Right ventricle myocardium superior (tissue), 1 donor: ENCODE results near the gene SHROOM4. TPM values are rescaled to one million over a fixed set of nuclear protein-coding genes. Genes with fewer than 3 reads are reported as not detected.

ENCODE experiments used
- ATAC-seq: fragments of 200-7000 bp; cut with Tn5 transposase; one replicate; pipeline ENCODE4 v1.9.1; 2020; ENCODE audit warnings: mild to moderate bottlenecking; ENCODE audit not compliant: poor library complexity
- DNase-seq: peaks from one replicate; pipeline ENCODE4 v3.0.0-alpha.2; 2020
- intact Hi-C: fragments of 100-400 bp; cut with DNase I; formaldehyde crosslinking; loops from one replicate; pipeline ENCODE4 v1.11.2; 2022
- total RNA-seq: library from RNA; stranded (reverse); fragmentation: NEBNext Ultra II Directional; extraction: Animal tissue kit (Norgen Biotek cat#: 25700); gene quantifications from one replicate; pipeline ENCODE4 v1.2.1, GENCODE V29; 2021
- donor health status: DM: no; HTN: yes; CAD: no; lungs with severe emphysema.

The SHROOM4 gene
- total RNA-seq, 1 donor from 2014 or later = 9.4 TPM

DNA sequence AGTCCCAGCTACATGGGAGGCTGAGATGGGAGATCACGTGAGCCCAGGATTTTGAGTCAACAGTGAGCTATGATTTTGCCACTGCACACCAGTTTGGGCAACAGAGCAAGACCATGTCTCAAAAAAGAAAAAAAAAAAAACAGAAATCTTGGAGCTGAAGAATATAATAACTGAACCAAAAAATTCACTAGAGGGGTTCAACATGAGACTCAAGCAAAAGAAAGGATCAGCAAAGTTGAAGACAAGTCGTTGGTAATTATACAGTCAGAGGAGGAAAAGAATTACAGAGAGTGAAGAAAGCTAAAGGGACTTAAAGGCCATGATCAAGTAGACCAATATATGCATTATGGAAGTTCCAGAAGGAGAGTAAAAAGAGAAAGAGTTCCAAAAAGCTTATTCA is 26.9 kb downstream of the SHROOM4 start:
- DNase-seq (no peak), ATAC-seq (no peak)
- intact Hi-C loops = no loop called here

GRCh38 chrX:50780144-50780543 is 33.9 kb downstream of the SHROOM4 start:
- ATAC-seq (no peak), DNase-seq (no peak)
- intact Hi-C loops = no loop called here

DNA sequence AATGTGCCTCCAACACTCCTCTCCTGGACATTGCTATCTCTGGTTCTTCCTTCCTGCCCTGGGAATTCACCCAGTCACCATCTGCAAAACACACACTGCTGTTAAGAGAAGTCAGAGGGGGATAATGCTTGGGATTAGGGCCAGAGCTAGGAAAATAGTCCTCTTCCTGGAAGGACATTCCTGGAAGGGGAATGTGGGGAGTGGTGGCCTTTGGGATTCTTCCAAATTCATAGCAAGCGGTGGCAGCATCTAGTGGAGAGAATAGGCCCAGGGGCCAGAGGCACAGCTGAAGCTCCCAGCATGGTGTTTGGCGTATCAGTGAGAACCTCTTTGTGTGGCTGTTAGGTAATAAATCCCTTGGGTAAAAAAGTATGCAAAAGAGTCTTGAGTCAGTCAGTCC is 34.3 kb downstream of the SHROOM4 start:
- intact Hi-C loops = no loop called here
- ATAC-seq = no peak

DNA sequence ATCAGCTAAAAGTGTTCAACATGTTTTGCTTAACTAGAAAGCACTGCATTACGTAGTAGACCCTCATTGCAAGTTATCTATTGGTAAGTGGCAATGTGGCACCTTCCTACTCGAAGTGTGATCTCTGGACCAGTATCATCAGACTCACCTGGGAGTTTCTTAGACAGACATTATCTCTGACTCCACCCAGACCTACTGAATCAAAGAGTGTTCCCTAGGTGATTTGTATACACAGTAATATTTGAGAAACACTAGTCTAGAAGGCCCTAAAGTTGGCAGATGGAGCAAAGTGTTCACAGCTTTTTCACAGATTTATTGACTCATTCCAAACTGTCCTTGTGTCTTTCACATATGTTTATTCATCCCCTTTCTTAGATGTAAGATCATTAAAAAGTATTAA is 35.7 kb downstream of the SHROOM4 start:
- intact Hi-C loops = no loop called here
- ATAC-seq = no peak
- DNase-seq = no peak

More for the DNA sequence above, 34.3 kb downstream of the SHROOM4 start:
- no peak for DNase-seq

DNA sequence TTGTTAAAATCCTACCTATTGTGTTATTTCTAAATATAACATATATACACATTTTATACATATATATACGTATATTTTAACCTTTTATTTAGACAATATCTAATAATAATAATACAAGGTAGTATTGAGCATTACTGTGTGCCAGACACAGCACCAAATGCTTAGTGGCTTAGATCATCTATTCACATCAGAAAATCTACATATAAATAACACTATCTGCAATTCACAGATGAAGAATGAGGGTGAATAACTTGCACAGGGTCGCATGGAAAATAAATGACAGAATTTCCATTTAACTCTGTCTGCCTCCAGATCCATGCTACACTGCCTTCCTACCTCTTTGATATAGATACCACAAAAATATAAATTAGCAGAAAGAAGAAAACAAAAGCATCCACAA is 37.7 kb downstream of the SHROOM4 start:
- no peak for ATAC-seq
- intact Hi-C loops = no loop called here

DNA sequence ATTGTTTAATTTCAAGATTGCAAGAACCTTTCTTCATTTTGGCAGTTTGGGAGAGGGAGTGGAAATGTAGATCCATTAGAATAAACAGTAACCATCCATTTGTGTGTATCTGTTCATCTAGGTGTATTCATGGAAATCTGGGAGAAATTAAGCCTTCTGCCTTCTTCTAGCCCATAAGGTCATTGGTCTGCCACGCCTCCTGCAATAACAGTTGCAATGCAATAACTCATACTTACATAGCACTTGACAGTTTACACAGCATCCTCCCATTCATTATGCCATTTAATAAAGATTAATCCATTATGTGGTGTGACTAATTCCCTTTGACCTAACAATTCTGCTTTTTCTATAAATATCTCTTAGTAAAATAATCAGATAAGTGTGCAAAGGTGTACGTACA is 42.6 kb downstream of the SHROOM4 start:
- no peak for ATAC-seq
- intact Hi-C loops = no loop called here
- DNase-seq = no peak

More for the DNA sequence above, 37.7 kb downstream of the SHROOM4 start:
- DNase-seq = no peak

GRCh38 chrX:50770702-50771101 is 43.3 kb downstream of the SHROOM4 start:
- intact Hi-C loops = no loop called here
- ATAC-seq = no peak
- DNase-seq = no peak

DNA sequence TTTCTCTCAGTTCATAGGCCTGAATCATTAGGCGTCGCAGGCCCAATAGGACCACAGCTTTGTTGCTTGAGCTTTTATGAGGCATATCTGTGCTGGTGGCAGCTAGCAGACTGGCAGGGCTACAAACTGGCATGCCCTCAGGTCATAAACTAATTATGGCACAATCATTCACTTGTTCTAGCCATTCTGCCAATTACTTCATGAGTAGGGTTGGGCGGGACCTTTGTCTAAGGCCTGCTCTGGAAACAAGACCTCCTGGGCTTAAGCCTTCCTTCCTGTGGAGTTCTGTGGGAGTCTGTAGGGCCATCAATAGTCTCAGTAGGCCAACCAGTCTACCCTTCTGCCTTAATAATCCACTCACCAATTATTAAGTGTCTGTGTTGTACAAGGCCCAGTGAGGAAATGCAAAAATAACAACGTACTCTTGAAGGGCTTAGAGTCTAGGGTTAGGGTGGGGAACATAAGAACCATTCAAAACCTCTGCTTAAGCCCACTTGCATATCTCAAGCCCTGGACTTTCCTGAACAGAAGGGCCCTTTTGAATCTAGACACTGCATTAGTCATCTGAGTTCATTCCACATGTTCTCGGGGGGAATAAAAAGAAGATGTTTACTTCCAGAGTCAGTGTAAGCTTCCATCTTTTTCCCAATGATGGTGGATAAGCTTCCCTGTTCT is 44.5 kb downstream of the SHROOM4 start:
- DNase-seq (no peak), ATAC-seq (peak; percentile 62)
- intact Hi-C loops = no loop called here

GRCh38 chrX:50768801-50769200 is 45.2 kb downstream of the SHROOM4 start:
- no peak for DNase-seq
- intact Hi-C loops = no loop called here

GRCh38 chrX:50765986-50766385 is 48.0 kb downstream of the SHROOM4 start:
- no peak for DNase-seq
- intact Hi-C loops = no loop called here

More at GRCh38 chrX:50768801-50769200, 45.2 kb downstream of the SHROOM4 start:
- no peak for ATAC-seq

DNA sequence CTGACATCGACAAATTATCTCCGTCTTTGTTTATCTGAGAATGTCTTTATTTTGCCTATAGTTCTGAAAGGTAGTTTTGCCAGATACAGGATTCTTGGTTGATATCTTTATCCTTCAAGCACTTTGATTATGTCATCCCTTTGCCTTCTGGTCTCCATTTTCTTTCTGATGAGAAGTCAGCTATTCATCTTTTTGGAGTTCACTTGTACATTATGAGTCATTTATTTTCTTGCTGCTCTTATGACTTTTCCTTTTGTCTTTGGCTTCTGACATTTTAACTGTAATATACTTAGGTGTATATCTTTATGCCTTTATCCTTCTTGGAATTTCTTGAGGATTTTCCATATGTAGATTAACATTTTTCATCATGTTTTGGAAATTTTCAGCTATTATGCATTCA is 51.4 kb downstream of the SHROOM4 start:
- no peak for ATAC-seq
- intact Hi-C loops = no loop called here
- DNase-seq = no peak

More at GRCh38 chrX:50765986-50766385, 48.0 kb downstream of the SHROOM4 start:
- ATAC-seq = no peak

GRCh38 chrX:50756276-50756675 is 57.7 kb downstream of the SHROOM4 start:
- DNase-seq = no peak
- intact Hi-C loops = no loop called here
- ATAC-seq = no peak

GRCh38 chrX:50751091-50751490 is 62.9 kb downstream of the SHROOM4 start:
- ATAC-seq (no peak), DNase-seq (no peak)
- intact Hi-C loops = no loop called here

- intact Hi-C loops = loop anchor here (5.0 to 10.0 kb wide), 2 partner anchors 155 to 237 kb away; no protein-coding TSS in a partner anchor
- DNase-seq = no peak
- ATAC-seq = no peak
Observed at GRCh38 chrX:50747471-50747900, 66.5 kb downstream of the SHROOM4 start.

DNA sequence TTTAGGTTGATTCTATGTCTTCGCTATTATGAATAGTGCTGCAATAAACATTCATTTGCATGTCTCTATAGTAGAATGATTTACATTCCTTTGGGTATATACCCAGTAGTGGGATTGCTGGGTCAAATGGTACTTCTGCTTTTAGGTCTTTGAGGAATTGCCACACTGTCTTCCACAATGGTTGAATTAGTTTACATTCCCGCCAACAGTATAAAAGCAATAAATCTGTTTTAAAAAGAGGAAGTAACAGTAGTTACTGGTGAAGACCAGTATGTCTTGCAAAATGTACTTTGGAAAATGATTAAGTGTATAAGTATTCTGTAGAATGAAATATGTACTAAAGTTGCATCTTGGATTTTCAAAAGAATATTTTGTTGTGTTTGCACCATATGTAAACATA is 77.3 kb downstream of the SHROOM4 start:
- intact Hi-C loops = no loop called here
- ATAC-seq (no peak), DNase-seq (no peak)

GRCh38 chrX:50726296-50726695 is 87.7 kb downstream of the SHROOM4 start:
- DNase-seq = no peak
- ATAC-seq = no peak
- intact Hi-C loops = no loop called here

GRCh38 chrX:50725310-50725709 is 88.7 kb downstream of the SHROOM4 start:
- intact Hi-C loops = no loop called here
- ATAC-seq (no peak), DNase-seq (no peak)

DNA sequence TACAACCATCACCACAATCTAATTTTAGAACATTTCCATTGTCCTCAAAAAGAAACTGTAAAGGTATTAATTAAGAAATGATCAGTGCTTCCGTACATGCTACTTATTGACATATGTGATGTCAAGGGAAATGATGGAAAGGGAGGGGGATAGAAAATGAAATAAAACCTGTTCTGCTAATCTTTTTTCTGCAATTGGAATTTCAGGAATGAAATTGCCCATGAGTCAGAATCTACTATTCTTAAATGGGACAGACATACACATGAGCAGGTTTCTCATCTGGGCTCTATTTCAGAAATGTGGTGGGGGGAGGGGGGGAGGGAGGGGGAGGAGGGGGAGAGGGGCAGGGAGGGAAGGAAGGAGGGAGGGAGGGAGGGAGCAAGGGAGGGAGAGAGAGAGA is 91.0 kb downstream of the SHROOM4 start:
- intact Hi-C loops = no loop called here
- ATAC-seq (no peak), DNase-seq (no peak)

DNA sequence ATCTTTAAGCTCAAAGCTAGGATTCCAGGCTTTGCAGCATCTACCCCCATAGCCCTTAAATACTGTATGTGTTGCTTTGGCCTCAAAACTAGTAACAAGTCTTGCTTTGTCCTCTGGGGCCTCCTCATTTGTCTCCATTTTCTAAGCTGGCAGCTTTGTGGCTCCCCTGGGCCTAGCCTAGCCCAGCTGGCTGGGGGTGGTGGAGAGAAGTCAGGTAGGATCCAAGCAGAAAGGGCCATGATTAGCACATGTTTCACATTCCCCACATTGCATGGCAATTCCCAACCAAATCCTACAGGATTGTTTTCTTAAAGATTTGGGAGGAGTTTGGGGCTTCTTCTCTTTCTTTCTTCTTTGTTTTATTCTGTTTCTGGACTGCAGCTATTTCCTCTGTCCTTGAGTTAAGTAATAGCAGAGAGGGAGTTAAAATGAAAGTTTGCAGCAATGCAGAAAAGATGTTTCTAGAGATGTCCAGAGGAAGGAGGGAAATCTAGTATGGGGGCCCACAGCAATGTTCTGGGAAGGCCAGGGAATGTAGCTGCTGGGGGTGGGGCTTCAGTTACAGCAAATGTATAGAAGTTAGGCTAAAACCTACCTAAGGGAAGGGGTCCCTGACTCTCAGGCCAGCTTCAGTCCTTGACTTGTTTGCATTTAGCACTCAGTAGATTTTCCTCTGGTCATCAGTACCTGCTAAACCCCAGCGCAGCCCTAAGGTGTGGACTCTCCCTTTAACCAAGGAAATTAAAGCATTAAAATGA is 92.1 kb downstream of the SHROOM4 start:
- no peak for DNase-seq
- no peak for ATAC-seq
- intact Hi-C loops = no loop called here

DNA sequence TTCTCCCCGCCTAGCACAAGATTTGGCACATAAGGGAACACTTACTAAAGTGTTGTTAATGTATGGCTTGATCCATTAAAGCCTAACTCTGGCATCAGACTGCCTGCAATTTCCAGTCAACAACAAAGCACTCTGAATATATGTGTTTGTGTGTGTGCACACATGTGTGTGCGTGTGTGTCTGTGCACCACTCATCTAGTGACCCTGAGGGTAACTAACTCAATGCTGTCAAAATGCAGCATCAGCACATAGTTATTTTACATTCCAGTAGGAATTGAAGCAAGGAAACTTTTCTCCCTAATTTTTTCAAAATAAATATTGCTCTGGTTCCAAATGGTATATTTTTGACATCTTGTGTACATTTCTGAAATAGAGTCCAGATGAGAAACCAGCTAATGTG is 94.4 kb downstream of the SHROOM4 start:
- intact Hi-C loops = no loop called here
- DNase-seq = no peak
- no peak for ATAC-seq
